ENCODE data around the gene RAB6B.
"Not testable (repeated sequence)": the region's sequence is repeated elsewhere in the genome, so short reads cannot be mapped to it uniquely, and the experiment has no call there.

RAB6B gene

GRCh38 chr3:133805702-133806475 is 89.8 kb downstream of the RAB6B start, which contains the start of gene SRPRB:
Gene SRPRB, plus strand, starts transcription at chr3:133805815. Its CDS starts 34 bp downstream, at chr3:133805849.
- peak; percentile 93 for DNase-seq (ENCODE audit: low spot score)

DNA sequence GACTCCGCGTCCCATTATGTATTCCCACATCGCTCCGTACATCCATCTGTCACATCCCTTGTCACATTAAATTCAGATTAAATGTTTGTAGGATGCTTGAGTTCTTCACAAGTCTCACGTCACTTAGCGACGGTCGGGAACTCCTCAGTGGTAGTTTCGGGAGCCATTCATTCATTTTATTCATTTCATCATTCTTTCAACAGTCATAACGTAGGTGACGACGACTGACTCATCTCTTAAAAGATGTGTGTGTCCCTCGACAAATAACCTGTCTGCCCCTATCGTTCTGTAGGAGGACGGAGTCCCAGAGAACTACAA is 90.3 kb downstream of the RAB6B start:
- no peak for DNase-seq (ENCODE audit: low spot score)

DNA sequence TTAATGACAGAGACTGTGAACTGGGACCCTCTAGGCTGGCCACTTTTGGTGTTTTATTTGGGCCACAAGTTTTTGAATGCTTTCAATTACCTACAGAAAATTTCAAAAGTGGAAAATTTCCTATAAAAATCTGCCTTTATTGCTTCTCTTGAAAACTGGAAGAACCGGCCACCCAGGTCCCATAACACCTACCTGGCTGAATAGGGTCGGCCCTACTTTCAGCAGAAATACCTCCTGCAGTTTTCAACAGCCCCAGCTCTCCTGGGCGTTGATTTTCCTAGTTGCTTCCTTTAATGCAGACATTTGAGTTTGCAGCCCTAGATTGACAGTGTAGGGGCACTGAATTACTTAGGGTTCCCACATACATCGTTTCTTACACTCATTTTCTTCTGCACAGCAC is 90.8 kb downstream of the RAB6B start:
- DNase-seq (ENCODE audit: low spot score), result no peak

DNA sequence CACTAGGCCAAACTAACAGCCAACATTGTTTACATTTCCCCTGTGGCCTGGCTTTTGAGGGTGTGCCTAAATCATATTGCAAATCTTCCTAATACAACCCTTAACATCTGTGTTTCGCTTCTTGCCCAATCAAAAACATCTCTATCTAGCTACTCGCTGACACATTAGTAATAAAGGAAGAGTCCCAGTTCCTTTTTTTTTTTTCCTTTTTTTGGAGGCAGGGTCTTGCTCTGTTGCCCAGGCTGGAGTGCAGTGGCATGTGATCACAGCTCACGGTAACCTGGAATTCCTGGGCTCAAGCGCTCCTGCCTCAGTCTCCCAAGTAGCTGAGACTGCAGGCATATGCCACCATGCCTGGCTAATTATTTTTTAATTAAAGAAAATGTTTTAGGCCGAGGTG is 92.2 kb downstream of the RAB6B start:
- no peak for DNase-seq (ENCODE audit: low spot score)

- DNase-seq (ENCODE audit: low spot score), result no peak
These were observed 95.7 kb downstream of the RAB6B start for GRCh38 chr3:133799794-133800585.

DNA sequence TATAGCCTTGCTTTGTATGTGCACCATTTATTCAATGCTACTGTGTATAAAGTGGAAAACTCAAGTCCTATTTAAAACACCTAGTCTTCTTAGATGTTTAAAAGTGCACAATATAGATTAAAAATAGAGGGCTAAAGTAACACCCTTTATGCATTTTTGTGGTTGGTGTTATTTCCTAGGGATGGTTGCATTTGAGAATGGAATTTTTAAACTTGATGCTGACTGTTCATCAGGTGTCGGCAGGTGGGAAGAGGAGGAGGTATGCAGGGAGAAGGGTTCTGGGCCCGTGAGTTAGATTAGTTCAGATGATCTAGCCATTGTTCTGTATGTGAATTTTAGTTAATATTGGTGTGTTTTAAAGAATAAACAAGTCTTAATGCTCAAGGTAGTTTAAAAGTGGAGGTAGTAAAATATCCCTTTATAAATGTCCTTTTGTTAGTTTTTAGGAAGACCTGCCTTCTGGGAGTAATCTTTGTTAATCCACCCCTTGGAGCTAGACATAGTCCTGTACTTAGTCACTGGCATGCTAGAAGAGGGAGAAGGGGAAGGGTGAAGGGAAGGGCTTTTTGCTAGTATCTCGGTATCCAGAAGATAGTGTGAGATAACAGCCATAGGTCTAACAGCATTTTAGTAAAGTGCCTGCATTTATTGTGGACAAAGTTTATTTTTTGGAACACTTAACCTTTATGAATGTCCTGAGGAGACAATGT is 98.1 kb downstream of the RAB6B start:
- DNase-seq (ENCODE audit: low spot score), result no peak

GRCh38 chr3:133792171-133792763 is 103.4 kb downstream of the RAB6B start:
- no peak for DNase-seq (ENCODE audit: low spot score)

DNA sequence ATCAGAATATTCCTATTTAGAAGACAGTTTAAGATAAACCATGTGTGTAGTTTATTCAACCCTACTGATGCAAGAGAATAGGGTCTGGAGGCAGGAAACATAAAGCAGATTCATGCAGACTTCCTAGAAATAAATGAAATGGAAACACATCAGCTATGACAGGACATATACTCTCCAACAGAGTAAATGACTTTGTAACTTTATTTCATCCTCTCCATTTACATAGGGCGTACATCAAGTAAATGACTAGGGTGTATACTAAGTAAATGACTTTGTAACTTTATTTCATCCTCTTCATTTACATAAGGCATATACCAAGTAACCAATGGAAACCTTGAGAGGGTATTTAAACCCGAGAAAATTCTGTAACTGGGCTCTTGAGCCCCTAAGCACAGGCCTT is 107.7 kb downstream of the RAB6B start:
- DNase-seq (ENCODE audit: low spot score), result no peak

- DNase-seq (ENCODE audit: low spot score), result no peak
These were observed 111.9 kb downstream of the RAB6B start for GRCh38 chr3:133783762-133784161.

GRCh38 chr3:133782454-133782853 is 113.2 kb downstream of the RAB6B start:
- no peak for DNase-seq (ENCODE audit: low spot score)

GRCh38 chr3:133781570-133781969 is 114.1 kb downstream of the RAB6B start:
- no peak for DNase-seq (ENCODE audit: low spot score)

DNA sequence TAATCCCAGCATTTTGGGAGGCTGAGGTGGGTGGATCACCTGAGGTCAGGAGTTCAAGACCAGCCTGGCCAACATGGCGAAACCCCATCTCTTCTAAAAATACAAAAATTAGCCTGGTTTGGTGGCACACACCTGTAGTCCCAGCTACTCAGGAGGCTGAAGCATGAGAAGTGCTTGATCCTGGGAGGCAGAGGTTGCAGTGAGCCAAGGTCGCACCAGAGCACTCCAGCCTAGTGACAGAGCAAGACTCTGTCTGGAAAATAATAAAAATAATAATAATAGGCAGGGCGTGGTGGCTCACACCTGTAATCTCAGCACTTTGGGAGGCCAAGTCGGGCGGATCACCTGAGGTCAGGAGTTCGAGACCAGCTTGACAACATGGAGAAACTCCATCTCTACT is 114.9 kb downstream of the RAB6B start:
- DNase-seq (ENCODE audit: low spot score), result not testable (repeated sequence)

- DNase-seq (ENCODE audit: low spot score), result no peak
These were observed 116.0 kb downstream of the RAB6B start for GRCh38 chr3:133779626-133780203.

DNA sequence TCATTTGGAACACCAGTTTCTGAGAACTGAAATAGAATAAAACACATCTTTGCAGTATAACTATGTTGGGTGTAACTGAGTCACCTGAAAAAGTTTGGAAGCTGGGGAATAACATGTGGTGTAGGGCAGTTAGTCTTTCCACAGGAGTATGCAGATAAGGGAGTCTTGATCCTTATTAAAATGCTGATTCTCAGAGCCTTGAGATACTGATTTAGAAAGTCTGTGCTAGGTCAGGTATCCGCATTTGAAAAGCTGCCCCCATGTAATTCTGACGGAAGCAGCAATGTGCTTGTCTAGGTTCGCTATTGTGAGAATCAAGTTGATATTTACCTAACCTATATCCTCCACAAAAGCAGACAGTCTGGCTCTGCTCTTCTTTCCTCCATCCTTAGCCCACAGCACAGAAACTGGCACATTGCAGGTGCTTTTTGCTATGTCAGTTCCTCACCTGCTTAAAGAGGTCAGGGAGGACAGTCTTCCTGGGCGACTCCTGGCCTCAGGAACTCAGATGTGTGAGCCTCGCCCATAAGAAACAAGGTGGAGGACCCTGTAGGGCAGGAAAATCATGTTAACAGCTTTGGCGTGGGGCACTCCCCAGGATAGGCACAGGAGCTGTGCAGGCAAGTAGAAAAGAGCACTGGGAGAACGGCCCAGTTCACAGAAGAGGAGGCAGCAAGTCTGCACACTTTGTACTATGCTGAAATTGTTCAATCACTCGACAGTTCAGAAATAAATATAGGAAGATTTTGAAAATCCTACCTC is 117.7 kb downstream of the RAB6B start:
- no peak for DNase-seq (ENCODE audit: low spot score)

DNA sequence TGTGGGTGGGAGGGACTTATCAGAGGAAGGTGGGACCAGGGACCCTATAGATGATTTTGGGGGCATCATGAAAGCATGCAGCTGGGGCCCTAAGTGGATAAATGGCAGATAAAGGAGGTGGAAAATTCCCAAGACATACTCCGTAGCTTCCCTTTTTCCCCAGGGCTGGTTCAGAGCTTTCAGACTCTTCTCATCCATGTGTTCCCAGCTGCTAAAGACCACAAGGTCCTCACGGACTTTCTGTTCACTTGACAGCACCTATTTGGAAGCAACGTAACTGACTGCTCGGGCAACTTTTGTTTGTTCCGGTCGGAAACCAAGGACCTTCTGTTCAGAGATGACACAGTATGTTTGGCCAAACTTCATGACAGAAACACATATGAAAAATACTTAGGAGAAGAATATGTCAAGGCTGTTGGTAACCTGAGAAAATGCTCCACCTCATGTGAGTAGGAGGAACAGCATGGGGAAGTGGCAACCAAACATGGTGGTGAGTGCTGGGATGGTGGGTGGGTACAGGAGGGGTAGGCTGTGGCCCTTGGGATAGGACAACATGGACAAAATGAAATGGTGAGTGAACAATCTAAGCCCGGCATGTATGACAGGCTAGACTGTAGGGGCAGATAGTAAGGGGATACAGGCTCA is 118.8 kb downstream of the RAB6B start:
- DNase-seq (ENCODE audit: low spot score), result no peak

GRCh38 chr3:133775835-133776234 is 119.8 kb downstream of the RAB6B start:
- no peak for DNase-seq (ENCODE audit: low spot score)

GRCh38 chr3:133775309-133775708 is 120.4 kb downstream of the RAB6B start:
- DNase-seq (ENCODE audit: low spot score), result no peak
